Testis (tissue), 5 donors: ENCODE measurements around the gene SMIM9. TPM values are rescaled to one million over a fixed set of nuclear protein-coding genes. Genes with fewer than 3 reads are reported as not detected.
"Not testable (repeated sequence)": the region's sequence is repeated elsewhere in the genome, so short reads cannot be mapped to it uniquely, and the experiment has no call there.

Experiments
- DNase-seq: peaks from one replicate; pipeline ENCODE4 v3.0.0-alpha.2; 2019
- H3K27ac ChIP-seq, 2 donors: fragments of 200-600 bp; sonication (generic); one replicate each; pipeline ENCODE4 v1.5.1; 2019
- H3K27me3 ChIP-seq: fragments of 200-600 bp; sonication (generic); one replicate; pipeline ENCODE4 v1.5.1; 2019
- H3K36me3 ChIP-seq: fragments of 200-600 bp; sonication (generic); one replicate; pipeline ENCODE4 v1.5.1; 2017; ENCODE audit warnings: low read depth; ENCODE audit errors: missing control alignments
- H3K4me1 ChIP-seq: fragments of 200-600 bp; sonication (generic); one replicate; pipeline ENCODE4 v1.5.1; 2019
- H3K4me3 ChIP-seq, 2 donors: fragments of 200-600 bp; sonication (generic); one replicate each; pipeline ENCODE4 v1.5.1; 2017 to 2019
- H3K9me3 ChIP-seq: fragments of 200-600 bp; sonication (generic); one replicate; pipeline ENCODE4 v1.5.1; 2017
- POLR2A ChIP-seq: fragments of 450-650 bp; IDR thresholded peaks from one replicate; pipeline ENCODE4 v1.6.1; 2017; ENCODE audit warnings: antibody characterized with exemption, mild to moderate bottlenecking, moderate library complexity
- WGBS, 2 donors: methylation state at CpG; one replicate each; pipeline ENCODE4 v1.1.5; 2018; 5-methylcytosine and 5-hydroxymethylcytosine counted together
- intact Hi-C: fragments of 100-400 bp; cut with DNase I; formaldehyde crosslinking; loops from one replicate; pipeline ENCODE4 v1.15.1; 2023; ENCODE audit warnings: low total_unique reads
- long read RNA-seq, 2 donors: transcript quantifications; one replicate each; lab custom pipeline, GENCODE V29; 2026
- polyA plus RNA-seq: library from polyadenylated mRNA; stranded (reverse); fragments of 350-450 nt; fragmentation: Illumina TruSeq; extraction: RNeasy Lipid Tissue Mini Kit (QIAGEN cat#74804); gene quantifications from one replicate; pipeline ENCODE4 v1.2.3, GENCODE V29; 2014; ENCODE audit warnings: low read depth, low replicate concordance; ENCODE audit not compliant: insufficient read depth
- total RNA-seq, 2 donors: library from RNA; depleted of rRNA; stranded (reverse); fragments of >200 nt; gene quantifications; one replicate each; pipeline ENCODE4 v1.2.3, GENCODE V29; 2016
- TF ChIP-seq, protein P1 (sequence below), 3 experiments: fragments of 450-650 bp in 2 of 3; fragments of 200-600 bp in 1 of 3; sonication (generic) in 1 of 3; IDR thresholded peaks; one replicate each; pipeline ENCODE4 v1.5.1; 2016 to 2019; ENCODE audit warnings: antibody characterized with exemption in 3 of 3, mild to moderate bottlenecking in 2 of 3, moderate library complexity in 1 of 3

The SMIM9 gene
- total RNA-seq (under 1 TPM in 1 of 2 donors, not detected in 1; 0.87 TPM), polyA plus RNA-seq (0.51 TPM)
- long read RNA-seq, donor 1: 0 reads
- long read RNA-seq, donor 2: 0 reads

DNA sequence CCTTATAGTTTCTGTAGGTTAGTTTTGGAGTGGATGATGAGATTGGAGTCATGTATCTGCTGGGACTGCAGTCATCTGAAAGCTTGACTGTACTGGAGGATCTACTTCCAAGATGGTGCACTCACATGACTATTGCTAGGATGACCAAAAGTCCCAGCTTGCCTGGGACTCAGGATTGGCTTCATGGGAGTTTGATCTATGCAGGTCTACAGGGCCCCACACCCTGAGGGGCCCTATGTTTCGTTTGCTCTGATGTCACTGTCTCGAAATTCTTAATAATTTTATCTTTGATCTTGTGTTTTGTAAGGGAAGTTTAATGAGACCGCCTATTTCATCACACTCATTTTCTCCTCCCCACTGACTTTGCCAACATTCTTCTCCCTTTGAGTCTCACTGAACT is at the start of gene SMIM9:
Gene SMIM9, minus strand, starts transcription at position 101 of the 400 bp plus-strand sequence. CDS start 3,806 bp downstream, outside the sequence.
- Histone ChIP-seq H3K9me3 (no peaks in the 10 kb centered on the region), H3K27me3 (no peaks in the 10 kb centered on the region), H3K4me3 (no peak within 1 kb of the TSS), H3K36me3 (no peaks in the 10 kb centered on the region), H3K27ac (no peak within 1 kb of the TSS), H3K4me1 (no peaks in the 10 kb centered on the region)
- TF ChIP-seq, protein P1, sequence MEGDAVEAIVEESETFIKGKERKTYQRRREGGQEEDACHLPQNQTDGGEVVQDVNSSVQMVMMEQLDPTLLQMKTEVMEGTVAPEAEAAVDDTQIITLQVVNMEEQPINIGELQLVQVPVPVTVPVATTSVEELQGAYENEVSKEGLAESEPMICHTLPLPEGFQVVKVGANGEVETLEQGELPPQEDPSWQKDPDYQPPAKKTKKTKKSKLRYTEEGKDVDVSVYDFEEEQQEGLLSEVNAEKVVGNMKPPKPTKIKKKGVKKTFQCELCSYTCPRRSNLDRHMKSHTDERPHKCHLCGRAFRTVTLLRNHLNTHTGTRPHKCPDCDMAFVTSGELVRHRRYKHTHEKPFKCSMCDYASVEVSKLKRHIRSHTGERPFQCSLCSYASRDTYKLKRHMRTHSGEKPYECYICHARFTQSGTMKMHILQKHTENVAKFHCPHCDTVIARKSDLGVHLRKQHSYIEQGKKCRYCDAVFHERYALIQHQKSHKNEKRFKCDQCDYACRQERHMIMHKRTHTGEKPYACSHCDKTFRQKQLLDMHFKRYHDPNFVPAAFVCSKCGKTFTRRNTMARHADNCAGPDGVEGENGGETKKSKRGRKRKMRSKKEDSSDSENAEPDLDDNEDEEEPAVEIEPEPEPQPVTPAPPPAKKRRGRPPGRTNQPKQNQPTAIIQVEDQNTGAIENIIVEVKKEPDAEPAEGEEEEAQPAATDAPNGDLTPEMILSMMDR (IDR thresholded peaks at IDR 0.05): no peak
- intact Hi-C loops: no loop called here
- 89 to 95% methylated on average over 3 of the region's 3 CpGs for WGBS, 2 donors
- DNase-seq: no peak

DNA sequence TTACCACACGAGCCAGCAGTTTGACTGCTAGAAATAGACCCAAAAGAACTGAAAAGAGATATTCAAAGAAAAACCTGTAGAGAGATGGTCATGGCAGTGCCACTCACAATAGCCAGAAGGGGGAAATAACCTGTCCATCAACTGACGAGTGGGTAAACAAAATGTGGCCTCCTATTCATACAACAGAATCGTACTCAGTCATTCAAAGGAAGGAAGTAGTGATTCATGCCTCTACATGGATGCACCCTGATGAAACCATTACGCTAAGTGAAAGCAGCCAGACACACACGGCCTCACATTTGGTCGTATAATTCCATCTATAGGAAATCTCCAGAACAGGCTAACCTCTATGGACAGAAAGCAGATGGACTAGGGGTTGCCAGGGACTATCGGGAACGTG is 49.6 kb upstream of the SMIM9 start:
- H3K27ac ChIP-seq, DNase-seq, H3K9me3 ChIP-seq, H3K27me3 ChIP-seq, H3K36me3 ChIP-seq, H3K4me3 ChIP-seq, H3K4me1 ChIP-seq, intact Hi-C loops: not testable (repeated sequence)
- no CpG with 5 or more reads among the region's 8 CpGs for WGBS, 2 donors

DNA sequence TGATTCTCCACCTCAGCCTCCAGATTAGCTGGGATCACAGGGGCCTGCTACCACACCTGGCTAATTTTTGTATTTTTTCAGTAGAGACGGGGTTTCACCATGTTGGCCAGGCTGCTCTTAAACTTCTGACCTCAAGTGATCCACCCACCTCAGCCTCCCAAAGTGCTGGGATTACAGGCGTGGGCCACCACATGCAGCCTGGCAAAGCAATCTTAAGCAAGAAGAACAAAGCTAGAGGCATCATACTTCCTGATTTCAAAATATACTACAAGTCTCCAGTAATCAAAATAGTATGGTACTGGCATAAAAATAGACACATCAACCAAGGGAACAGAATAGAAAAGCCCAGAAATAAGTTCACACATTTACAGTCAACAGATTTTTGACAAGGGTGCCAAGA is 38.9 kb upstream of the SMIM9 start:
- Histone ChIP-seq H3K9me3 (no peaks in the 10 kb centered on the region), H3K27ac (no peak overlapping the region), H3K27me3 (no peaks in the 10 kb centered on the region), H3K4me1 (no peaks in the 10 kb centered on the region), H3K4me3 (no peak overlapping the region), H3K36me3 (no peaks in the 10 kb centered on the region)
- no peak for DNase-seq
- intact Hi-C loops: no loop called here
- 86 to 100% methylated on average over 2 of the region's 2 CpGs for WGBS, 2 donors
- TF ChIP-seq POLR2A: no peak
- TF ChIP-seq, protein P1 (IDR thresholded peaks at IDR 0.05): no peak

DNA sequence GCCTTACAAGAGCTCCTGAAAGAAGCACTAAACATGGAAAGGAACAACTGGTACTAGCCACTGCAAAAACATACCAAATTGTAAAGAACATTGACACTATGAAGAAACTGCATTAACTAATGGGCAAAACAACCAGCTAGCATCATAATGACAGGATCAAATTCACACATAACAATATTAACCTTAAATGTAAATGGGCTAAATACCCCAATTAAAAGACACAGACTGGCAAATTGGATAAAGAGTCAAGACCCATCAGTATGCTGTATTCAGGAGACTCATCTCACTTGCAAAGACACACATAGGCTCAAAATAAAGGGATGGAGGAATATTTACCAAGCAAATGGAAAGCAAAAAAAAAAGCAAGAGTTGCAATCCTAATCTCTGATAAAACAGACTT is 34.1 kb upstream of the SMIM9 start:
- H3K9me3 ChIP-seq, intact Hi-C loops: not testable (repeated sequence)

DNA sequence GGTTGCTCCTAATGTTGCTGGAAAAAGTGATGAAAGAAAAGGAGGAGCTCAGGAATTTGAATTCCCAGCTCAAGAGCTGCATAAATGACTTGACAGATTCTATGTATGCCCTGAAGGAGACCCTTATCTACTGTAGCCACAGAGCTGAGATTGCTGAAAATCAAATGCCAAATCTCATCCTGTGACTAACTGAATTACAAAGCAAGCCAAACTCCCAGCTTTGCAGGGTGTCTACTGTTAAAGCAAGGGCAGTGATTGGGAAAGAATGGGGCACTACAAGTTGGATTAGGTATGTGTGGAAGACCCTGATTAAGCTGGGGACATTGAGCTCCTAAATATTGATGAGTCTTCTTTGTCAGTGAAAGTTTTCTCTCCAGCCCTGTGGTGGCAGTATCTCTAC is 20.8 kb upstream of the SMIM9 start:
- Histone ChIP-seq H3K4me3 (no peak overlapping the region), H3K36me3 (no peaks in the 10 kb centered on the region), H3K27me3 (no peaks in the 10 kb centered on the region), H3K27ac (no peak overlapping the region), H3K9me3 (no peaks in the 10 kb centered on the region), H3K4me1 (no peaks in the 10 kb centered on the region)
- TF ChIP-seq POLR2A: no peak
- TF ChIP-seq, protein P1 (IDR thresholded peaks at IDR 0.05): no peak
- DNase-seq: no peak
- intact Hi-C loops: no loop called here

More for the DNA sequence above, 34.1 kb upstream of the SMIM9 start:
- DNase-seq, H3K27me3 ChIP-seq, H3K27ac ChIP-seq, H3K4me3 ChIP-seq, H3K36me3 ChIP-seq, H3K4me1 ChIP-seq: not testable (repeated sequence)

DNA sequence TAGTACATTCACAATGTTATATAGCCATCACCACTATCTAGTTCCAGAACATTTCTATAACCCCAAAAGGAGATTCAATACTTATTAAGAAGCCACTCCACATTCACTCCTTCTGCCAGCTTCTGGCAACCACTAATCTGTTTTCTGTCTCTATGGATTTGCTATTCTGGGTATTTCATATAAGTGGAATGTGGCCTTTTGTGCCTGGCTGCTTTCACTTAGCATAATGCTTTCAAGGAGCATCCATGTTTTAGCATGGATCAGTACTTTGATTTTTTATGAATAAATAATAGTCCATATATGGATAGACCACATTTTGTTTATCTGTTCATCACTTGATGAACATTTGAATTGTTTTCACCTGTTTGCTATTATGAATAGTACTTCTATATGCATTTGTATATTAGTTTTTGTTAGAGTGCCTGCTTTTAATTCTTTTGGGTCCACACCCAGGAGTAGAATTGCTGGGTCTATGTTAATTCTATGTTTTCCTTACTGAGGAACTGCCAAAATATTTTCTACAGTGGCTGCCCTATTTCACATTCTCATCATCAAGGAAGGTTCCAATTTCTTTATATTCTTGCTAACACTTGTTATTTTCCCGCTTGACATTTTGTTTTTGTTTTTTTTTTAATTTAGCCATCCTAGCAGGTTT is 16.6 kb upstream of the SMIM9 start:
- Histone ChIP-seq H3K4me3 (no peak overlapping the region), H3K27me3 (no peaks in the 10 kb centered on the region), H3K4me1 (no peaks in the 10 kb centered on the region), H3K9me3 (no peaks in the 10 kb centered on the region), H3K36me3 (no peaks in the 10 kb centered on the region), H3K27ac (no peak overlapping the region)
- DNase-seq: no peak
- 92 to 94% methylated on average over 1 of the region's 1 CpG for WGBS, 2 donors
- TF ChIP-seq POLR2A: no peak
- TF ChIP-seq, protein P1 (IDR thresholded peaks at IDR 0.05): no peak
- intact Hi-C loops: no loop called here
